ENCODE data around the gene IQCH.

- TF ChIP-seq TAF1 (IDR thresholded peaks at IDR 0.05; ENCODE audit: borderline replicate concordance, insufficient read depth, low read length): no peak
- no peak for TF ChIP-seq POLR2AphosphoS5 (IDR thresholded peaks at IDR 0.05; ENCODE audit: low read depth, low read length)
- TF ChIP-seq, protein P1, sequence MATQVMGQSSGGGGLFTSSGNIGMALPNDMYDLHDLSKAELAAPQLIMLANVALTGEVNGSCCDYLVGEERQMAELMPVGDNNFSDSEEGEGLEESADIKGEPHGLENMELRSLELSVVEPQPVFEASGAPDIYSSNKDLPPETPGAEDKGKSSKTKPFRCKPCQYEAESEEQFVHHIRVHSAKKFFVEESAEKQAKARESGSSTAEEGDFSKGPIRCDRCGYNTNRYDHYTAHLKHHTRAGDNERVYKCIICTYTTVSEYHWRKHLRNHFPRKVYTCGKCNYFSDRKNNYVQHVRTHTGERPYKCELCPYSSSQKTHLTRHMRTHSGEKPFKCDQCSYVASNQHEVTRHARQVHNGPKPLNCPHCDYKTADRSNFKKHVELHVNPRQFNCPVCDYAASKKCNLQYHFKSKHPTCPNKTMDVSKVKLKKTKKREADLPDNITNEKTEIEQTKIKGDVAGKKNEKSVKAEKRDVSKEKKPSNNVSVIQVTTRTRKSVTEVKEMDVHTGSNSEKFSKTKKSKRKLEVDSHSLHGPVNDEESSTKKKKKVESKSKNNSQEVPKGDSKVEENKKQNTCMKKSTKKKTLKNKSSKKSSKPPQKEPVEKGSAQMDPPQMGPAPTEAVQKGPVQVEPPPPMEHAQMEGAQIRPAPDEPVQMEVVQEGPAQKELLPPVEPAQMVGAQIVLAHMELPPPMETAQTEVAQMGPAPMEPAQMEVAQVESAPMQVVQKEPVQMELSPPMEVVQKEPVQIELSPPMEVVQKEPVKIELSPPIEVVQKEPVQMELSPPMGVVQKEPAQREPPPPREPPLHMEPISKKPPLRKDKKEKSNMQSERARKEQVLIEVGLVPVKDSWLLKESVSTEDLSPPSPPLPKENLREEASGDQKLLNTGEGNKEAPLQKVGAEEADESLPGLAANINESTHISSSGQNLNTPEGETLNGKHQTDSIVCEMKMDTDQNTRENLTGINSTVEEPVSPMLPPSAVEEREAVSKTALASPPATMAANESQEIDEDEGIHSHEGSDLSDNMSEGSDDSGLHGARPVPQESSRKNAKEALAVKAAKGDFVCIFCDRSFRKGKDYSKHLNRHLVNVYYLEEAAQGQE (IDR thresholded peaks at IDR 0.05; ENCODE audit: insufficient read depth in 1 of 2, low read depth in 2 of 2, low read length in 2 of 2): no peak
Observed at GRCh38 chr15:67349634-67350033, 95.0 kb downstream of the IQCH start.

Measured in PFSK-1 (cell line).